OCI-LY1 (cell line): ENCODE measurements around the gene CETN1.

Experiments used
- H2AFZ ChIP-seq: fragments of 200-600 bp; sonication (generic), shearing (Covaris generic); 2 replicates; pipeline ENCODE4 v1.6.0; 2014; ENCODE audit warnings: antibody characterized with exemption, mild to moderate bottlenecking, low read length
- H3F3A ChIP-seq: fragments of 200-600 bp; sonication (generic), shearing (Covaris generic); 2 replicates; pipeline ENCODE4 v1.6.0; 2014; ENCODE audit warnings: mild to moderate bottlenecking, antibody characterized with exemption, low read length, moderate library complexity; ENCODE audit not compliant: insufficient read depth
- H3K27ac ChIP-seq: fragments of 200-600 bp; sonication (generic); 2 replicates; pipeline ENCODE4 v1.5.1; 2014; ENCODE audit warnings: low read length, mixed run types, mild to moderate bottlenecking, low read depth; ENCODE audit not compliant: poor library complexity, severe bottlenecking
- H3K27me3 ChIP-seq: fragments of 200-600 bp; sonication (generic); 2 replicates; pipeline ENCODE4 v1.6.0; 2014; ENCODE audit warnings: antibody characterized with exemption, mild to moderate bottlenecking, low read length, moderate library complexity; ENCODE audit not compliant: insufficient read depth
- H3K36me3 ChIP-seq: fragments of 200-600 bp; sonication (generic); 2 replicates; pipeline ENCODE4 v1.6.1; 2014; ENCODE audit warnings: mild to moderate bottlenecking, antibody characterized with exemption, low read length, moderate library complexity, mixed read lengths; ENCODE audit not compliant: insufficient read depth
- H3K4me1 ChIP-seq: fragments of 200-600 bp; sonication (generic); 2 replicates; pipeline ENCODE4 v1.5.1; 2014; ENCODE audit warnings: mild to moderate bottlenecking, low read length, moderate library complexity; ENCODE audit not compliant: insufficient read depth, severe bottlenecking
- H3K4me2 ChIP-seq: fragments of 200-600 bp; sonication (generic), shearing (Covaris generic); 2 replicates; pipeline ENCODE4 v1.6.1; 2014; ENCODE audit warnings: low read length
- H3K4me3 ChIP-seq: fragments of 200-600 bp; sonication (generic); 2 replicates; pipeline ENCODE4 v1.5.1; 2014; ENCODE audit warnings: low read length, low read depth, mild to moderate bottlenecking, mixed read lengths; ENCODE audit not compliant: poor library complexity, severe bottlenecking
- H3K79me2 ChIP-seq: fragments of 200-600 bp; shearing (Covaris generic); 2 replicates; pipeline ENCODE4 v1.6.1; 2016; ENCODE audit warnings: mixed run types, low read length, mixed read lengths; ENCODE audit not compliant: insufficient read depth
- H3K9ac ChIP-seq: fragments of 200-600 bp; sonication (generic), shearing (Covaris generic); 2 replicates; pipeline ENCODE4 v1.6.1; 2014; ENCODE audit warnings: mild to moderate bottlenecking, low read length, mixed read lengths
- H3K9me2 ChIP-seq: fragments of 200-600 bp; sonication (generic), shearing (Covaris generic); 2 replicates; pipeline ENCODE4 v1.6.1; 2014; ENCODE audit warnings: low read depth, mild to moderate bottlenecking, low read length, mixed read lengths
- H3K9me3 ChIP-seq: fragments of 200-600 bp; shearing (Covaris generic); 2 replicates; pipeline ENCODE4 v1.6.1; 2014; ENCODE audit warnings: low read length, mixed read lengths
- H4K20me1 ChIP-seq: fragments of 200-600 bp; sonication (generic), shearing (Covaris generic); 2 replicates; pipeline ENCODE4 v1.6.0; 2016; ENCODE audit warnings: mild to moderate bottlenecking, low read length; ENCODE audit not compliant: insufficient read depth
- EZH2 ChIP-seq: fragments of 200-600 bp; sonication (generic), shearing (Covaris generic); IDR thresholded peaks from 2 replicates; pipeline ENCODE4 v1.8.0; 2017; ENCODE audit warnings: borderline replicate concordance, mixed run types, mild to moderate bottlenecking, antibody characterized with exemption, low read length, moderate library complexity, mixed read lengths
- TF ChIP-seq, protein P1 (sequence below): fragments of 200-600 bp; sonication (generic), shearing (Covaris generic); IDR thresholded peaks from 2 replicates; pipeline ENCODE4 v1.5.1; 2017; ENCODE audit warnings: mild to moderate bottlenecking, antibody characterized with exemption, low read length, moderate library complexity, mixed read lengths

The CETN1 gene

DNA sequence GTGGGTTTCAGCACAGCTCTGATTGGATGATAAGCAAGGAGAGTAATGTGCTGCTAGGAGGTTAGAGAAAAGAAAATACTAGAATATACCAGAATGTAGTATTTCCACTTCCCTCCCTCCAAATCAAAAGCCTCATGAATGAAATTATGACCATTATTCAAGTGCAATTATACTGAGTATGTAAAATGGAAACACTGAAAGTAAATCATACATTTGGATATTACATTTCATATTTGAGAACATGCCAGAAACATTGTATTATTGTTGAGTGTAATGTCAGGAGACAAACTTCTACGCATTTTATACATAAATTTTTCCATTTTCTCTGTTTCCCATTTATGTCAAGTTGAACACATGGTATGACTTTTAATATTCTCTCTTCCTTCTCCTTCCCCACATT lies 942 bp upstream of the CETN1 start:
- no peak overlapping the region for H2AFZ ChIP-seq
- no peaks in the 10 kb centered on the region for H4K20me1 ChIP-seq
- no peaks in the 10 kb centered on the region for H3K9me2 ChIP-seq
- TF ChIP-seq EZH2, result no peak
- TF ChIP-seq, protein P1, sequence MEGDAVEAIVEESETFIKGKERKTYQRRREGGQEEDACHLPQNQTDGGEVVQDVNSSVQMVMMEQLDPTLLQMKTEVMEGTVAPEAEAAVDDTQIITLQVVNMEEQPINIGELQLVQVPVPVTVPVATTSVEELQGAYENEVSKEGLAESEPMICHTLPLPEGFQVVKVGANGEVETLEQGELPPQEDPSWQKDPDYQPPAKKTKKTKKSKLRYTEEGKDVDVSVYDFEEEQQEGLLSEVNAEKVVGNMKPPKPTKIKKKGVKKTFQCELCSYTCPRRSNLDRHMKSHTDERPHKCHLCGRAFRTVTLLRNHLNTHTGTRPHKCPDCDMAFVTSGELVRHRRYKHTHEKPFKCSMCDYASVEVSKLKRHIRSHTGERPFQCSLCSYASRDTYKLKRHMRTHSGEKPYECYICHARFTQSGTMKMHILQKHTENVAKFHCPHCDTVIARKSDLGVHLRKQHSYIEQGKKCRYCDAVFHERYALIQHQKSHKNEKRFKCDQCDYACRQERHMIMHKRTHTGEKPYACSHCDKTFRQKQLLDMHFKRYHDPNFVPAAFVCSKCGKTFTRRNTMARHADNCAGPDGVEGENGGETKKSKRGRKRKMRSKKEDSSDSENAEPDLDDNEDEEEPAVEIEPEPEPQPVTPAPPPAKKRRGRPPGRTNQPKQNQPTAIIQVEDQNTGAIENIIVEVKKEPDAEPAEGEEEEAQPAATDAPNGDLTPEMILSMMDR, result no peak
- no peaks in the 10 kb centered on the region for H3K79me2 ChIP-seq
- H3K27ac ChIP-seq, result no peak overlapping the region
- no peaks in the 10 kb centered on the region for H3K9me3 ChIP-seq
- no peaks in the 10 kb centered on the region for H3K36me3 ChIP-seq
- H3K27me3 ChIP-seq, result no peaks in the 10 kb centered on the region
- H3F3A ChIP-seq, result no peaks in the 10 kb centered on the region
- no peaks in the 10 kb centered on the region for H3K4me1 ChIP-seq
- H3K9ac ChIP-seq, result no peak overlapping the region
- no peak overlapping the region for H3K4me3 ChIP-seq
- H3K4me2 ChIP-seq, result no peak overlapping the region

DNA sequence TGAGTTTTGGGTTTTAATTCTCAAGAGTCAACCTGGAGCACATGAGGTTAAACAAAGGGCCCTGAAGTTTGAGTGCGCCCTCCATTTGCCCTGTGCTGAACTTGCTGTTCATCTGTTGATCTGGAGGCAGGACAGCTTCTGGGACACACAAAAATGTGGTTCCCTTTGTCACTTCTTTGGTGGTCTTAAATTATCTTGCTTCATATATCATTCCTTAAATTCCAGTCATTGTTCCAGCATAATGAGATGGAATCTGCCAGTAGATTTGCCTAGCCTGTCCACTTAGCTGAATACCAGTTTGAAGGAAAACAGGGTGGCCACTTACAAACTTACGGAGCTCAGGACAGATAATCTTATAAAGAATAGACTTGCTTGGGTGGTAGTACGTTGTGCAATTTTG lies 916 bp downstream of the CETN1 start:
- Histone ChIP-seq H3K4me3 (no peak overlapping the region), H3F3A (no peaks in the 10 kb centered on the region), H3K36me3 (no peaks in the 10 kb centered on the region), H4K20me1 (no peaks in the 10 kb centered on the region), H3K9me2 (no peaks in the 10 kb centered on the region), H3K9me3 (no peaks in the 10 kb centered on the region), H2AFZ (no peak overlapping the region), H3K79me2 (no peaks in the 10 kb centered on the region), H3K27me3 (no peaks in the 10 kb centered on the region), H3K4me1 (no peaks in the 10 kb centered on the region), H3K4me2 (no peak overlapping the region), H3K9ac (no peak overlapping the region), H3K27ac (no peak overlapping the region)
- no peak for TF ChIP-seq EZH2
- TF ChIP-seq, protein P1, result no peak

DNA sequence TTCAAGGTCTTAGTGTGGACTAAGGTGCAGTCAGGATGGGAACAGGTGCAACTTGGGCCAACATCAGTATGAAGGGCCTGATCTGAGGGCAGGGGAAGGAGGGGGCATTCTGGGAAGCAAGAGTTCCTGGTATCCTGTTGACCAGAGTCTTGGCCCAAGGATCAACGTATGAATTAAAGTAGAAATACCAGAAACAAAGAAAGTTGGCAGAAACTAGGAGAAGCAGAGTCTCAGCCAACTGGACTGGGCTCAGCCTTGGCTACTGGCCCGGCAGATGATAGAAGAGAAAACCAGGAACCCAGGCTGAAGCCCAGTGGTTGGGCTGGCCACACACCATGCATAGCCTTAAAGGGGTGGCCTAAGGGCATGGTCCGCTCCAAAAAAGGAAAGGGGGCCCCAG lies 2.3 kb downstream of the CETN1 start:
- Histone ChIP-seq H3K79me2 (no peaks in the 10 kb centered on the region), H2AFZ (no peak overlapping the region), H3K4me1 (no peaks in the 10 kb centered on the region), H3K9ac (no peak overlapping the region), H3K9me3 (no peaks in the 10 kb centered on the region), H3K27me3 (no peaks in the 10 kb centered on the region), H3K4me3 (no peak overlapping the region), H3K36me3 (no peaks in the 10 kb centered on the region), H3K4me2 (no peak overlapping the region), H4K20me1 (no peaks in the 10 kb centered on the region), H3K9me2 (no peaks in the 10 kb centered on the region), H3F3A (no peaks in the 10 kb centered on the region), H3K27ac (no peak overlapping the region)
- TF ChIP-seq EZH2, result no peak
- TF ChIP-seq, protein P1, result no peak
